Prostate gland (tissue), 2 donors: ENCODE results near the gene NOTUM.

ENCODE experiments used
- CTCF ChIP-seq, 4 experiments: fragments of 200-600 bp in 2 of 4; fragments of 450-650 bp in 2 of 4; sonication (generic) in 2 of 4; IDR thresholded peaks; 1 replicate in 3 of 4; 2 replicates in 1 of 4; pipeline ENCODE4 v1.5.1; 2016 to 2019; ENCODE audit warnings: antibody characterized with exemption in 4 of 4, mild to moderate bottlenecking in 2 of 4, moderate library complexity in 2 of 4
- POLR2A ChIP-seq: fragments of 450-650 bp; IDR thresholded peaks from one replicate; pipeline ENCODE4 v1.6.1; 2016; ENCODE audit warnings: antibody characterized with exemption, mild to moderate bottlenecking

- TF ChIP-seq CTCF (IDR thresholded peaks at IDR 0.05), result no peak
- no peak for TF ChIP-seq POLR2A
Measured at GRCh38 chr17:81967533-81968395, 6.8 kb upstream of the NOTUM start.
